GM12873 (cell line): Measurements from ENCODE around the gene EVA1A.

Source experiments
- CTCF ChIP-seq: IDR thresholded peaks from 2 replicates; pipeline ENCODE4 v1.5.1; 2012; ENCODE audit warnings: low read depth, mild to moderate bottlenecking, moderate library complexity, low read length, control low read depth; ENCODE audit not compliant: insufficient read depth; ENCODE audit errors: missing control alignments

The EVA1A gene

GRCh38 chr2:75518638-75519465, 41.9 kb downstream of the EVA1A start:
- TF ChIP-seq CTCF: no peak

GRCh38 chr2:75517547-75518230, 43.0 kb downstream of the EVA1A start:
- TF ChIP-seq CTCF: no peak

- no peak for TF ChIP-seq CTCF
These were observed 44.1 kb downstream of the EVA1A start for GRCh38 chr2:75516378-75517360.

- TF ChIP-seq CTCF: no peak
These were observed 45.0 kb downstream of the EVA1A start for GRCh38 chr2:75515584-75516368.

- TF ChIP-seq CTCF: no peak
These were observed 47.0 kb downstream of the EVA1A start for GRCh38 chr2:75513616-75514170.

GRCh38 chr2:75512455-75513212, 48.1 kb downstream of the EVA1A start:
- TF ChIP-seq CTCF: no peak
